ENCODE data around the gene MYO1B.

The MYO1B gene

DNA sequence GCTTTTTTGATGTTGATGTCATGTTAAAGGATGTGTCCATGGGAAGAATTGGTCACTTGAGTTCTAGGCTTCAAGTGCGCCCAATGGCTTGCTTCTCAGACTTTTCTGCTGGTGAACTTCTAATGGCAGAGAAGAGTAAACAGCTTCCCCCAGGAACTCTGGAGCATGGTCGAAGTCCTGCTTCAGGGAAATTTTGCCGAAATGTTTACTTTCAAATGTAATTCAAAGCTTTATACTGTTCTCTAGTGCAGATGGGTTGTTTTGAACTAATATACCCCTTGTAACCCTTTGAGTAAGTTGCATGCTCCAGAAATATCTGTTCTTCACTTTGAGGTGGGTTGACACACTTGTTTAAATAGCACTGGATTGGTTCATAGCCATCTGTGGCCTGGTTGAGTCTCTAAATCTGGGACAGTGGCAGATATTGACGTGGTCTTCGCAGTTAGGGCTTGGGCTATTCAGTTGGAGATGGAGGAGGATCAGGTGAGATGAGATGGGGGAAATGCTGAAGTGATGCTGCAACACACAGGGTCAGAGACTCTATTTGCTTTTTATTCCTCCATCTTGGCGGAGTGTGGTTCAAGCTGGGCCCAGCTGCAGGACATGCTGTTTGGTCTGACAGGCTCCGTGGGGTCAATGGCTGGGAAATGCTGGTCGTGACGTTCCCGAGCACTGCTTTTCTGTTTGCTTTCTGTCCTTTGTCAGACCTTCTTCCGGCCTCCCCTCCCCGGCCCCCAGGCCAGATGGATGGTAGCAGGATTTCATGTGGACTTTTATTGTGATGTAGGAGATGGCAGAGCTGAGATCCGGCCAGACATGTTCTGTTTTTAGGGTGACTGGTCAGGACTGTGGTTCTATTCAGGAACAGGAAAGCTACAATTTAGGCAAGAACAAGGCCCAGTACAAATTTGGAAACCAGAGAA lies 35.9 kb downstream of the MYO1B start:
- no peak for DNase-seq (ENCODE audit: extremely low read depth, low read depth)
- TF ChIP-seq, protein P1, sequence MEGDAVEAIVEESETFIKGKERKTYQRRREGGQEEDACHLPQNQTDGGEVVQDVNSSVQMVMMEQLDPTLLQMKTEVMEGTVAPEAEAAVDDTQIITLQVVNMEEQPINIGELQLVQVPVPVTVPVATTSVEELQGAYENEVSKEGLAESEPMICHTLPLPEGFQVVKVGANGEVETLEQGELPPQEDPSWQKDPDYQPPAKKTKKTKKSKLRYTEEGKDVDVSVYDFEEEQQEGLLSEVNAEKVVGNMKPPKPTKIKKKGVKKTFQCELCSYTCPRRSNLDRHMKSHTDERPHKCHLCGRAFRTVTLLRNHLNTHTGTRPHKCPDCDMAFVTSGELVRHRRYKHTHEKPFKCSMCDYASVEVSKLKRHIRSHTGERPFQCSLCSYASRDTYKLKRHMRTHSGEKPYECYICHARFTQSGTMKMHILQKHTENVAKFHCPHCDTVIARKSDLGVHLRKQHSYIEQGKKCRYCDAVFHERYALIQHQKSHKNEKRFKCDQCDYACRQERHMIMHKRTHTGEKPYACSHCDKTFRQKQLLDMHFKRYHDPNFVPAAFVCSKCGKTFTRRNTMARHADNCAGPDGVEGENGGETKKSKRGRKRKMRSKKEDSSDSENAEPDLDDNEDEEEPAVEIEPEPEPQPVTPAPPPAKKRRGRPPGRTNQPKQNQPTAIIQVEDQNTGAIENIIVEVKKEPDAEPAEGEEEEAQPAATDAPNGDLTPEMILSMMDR (IDR thresholded peaks at IDR 0.05; ENCODE audit: low read depth, low read length), result no peak

DNA sequence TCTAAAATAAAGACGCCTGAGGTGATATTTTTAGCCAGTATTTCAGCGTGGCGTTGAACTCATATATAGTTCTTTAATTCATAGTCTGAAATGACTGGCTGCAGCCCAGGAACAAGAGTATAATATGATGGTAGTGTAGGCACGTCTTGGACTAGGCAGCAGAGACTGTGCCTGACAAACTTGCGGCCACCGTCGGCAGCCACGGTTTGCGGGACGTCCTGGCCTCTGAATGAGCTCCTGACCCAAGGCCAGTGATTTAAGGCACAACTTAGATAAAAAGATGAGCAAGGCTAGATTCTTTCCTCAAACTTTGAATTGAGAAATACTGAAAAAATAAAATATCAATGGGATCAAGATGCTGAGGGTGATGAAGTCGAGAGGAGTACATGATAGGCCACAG lies 40.0 kb downstream of the MYO1B start:
- no peak for DNase-seq (ENCODE audit: extremely low read depth, low read depth)
- TF ChIP-seq, protein P1 (IDR thresholded peaks at IDR 0.05; ENCODE audit: low read depth, low read length), result no peak

DNA sequence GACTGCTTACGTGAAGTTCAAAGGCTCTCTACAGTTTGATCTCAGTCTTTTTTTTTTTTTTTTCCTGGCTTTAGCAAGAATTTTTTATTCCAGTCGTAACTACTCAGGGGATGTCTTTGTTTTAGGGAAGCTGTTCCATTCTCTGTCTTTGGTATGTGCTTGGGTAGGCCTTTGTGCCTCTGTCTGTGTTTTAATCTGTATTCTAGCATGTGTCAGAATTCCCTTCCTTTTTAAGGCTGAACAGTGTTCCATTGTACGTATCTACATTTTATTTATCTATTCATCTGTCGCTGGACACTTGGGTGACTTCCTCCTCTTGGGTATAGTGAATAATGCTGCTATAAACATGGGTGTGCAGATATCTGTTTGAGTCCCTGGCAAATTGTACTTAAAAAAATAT lies 42.6 kb downstream of the MYO1B start:
- TF ChIP-seq, protein P1 (IDR thresholded peaks at IDR 0.05; ENCODE audit: low read depth, low read length), result no peak
- no peak for DNase-seq (ENCODE audit: extremely low read depth, low read depth)

DNA sequence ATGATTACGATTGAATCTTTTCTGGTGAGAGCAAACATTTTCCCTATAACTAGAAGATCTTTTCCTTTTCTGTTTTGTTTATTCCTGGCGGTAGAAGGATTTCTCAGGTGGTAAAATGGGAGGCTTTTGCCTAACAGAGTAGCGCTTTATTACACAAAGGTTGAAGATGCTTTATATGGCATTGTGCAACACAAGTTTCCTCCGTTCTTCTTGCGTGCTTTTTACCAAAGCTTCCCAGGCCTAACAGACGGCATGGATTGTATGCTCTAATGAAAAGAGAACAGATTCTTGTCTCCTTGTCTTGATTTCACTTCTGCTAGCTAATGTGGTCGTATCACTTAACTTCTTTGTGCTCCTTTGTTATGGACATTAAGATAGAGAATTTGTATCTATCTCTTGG lies 43.8 kb downstream of the MYO1B start:
- TF ChIP-seq, protein P1 (IDR thresholded peaks at IDR 0.05; ENCODE audit: low read depth, low read length), result no peak
- DNase-seq (ENCODE audit: extremely low read depth, low read depth), result no peak

DNA sequence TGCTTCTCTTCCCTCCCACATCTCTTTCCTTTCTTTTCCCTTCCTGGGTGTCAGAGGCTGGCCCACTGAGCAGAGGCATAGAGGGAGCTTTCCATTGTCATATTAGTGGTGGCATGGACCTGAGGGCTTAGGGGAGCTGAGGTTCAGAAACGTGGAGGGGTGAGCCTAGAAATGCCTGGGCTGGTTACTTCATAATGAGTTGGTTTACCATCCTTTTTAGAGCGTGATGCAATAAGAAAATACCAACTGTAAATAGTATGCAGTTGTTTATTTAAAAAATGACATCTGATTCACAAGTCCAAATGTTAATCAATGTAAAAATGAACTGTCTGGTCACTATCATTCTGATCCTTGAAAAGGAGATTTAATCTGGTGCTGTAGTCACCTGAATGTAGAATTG lies 46.3 kb downstream of the MYO1B start:
- TF ChIP-seq, protein P1 (IDR thresholded peaks at IDR 0.05; ENCODE audit: low read depth, low read length), result no peak

DNA sequence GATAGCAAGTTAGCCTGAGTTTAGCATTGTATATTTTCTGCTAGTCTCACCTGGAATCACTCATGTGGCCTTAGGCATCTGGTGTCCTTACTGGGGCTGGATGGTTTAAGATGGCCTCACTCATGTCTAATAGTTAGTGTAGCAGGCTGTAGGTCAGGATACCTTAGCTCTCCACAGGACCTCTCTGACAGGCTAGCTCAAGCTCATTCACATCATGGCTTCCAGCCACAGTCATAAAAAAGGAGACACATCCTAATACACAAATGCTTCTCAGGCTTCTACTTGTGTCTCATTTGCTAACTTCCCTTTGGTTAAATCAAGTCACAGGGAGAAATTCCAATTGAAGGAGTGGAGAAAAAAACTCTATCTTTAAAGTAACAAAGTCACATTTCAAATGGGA lies 47.7 kb downstream of the MYO1B start:
- TF ChIP-seq, protein P1 (IDR thresholded peaks at IDR 0.05; ENCODE audit: low read depth, low read length), result no peak
- no peak for DNase-seq (ENCODE audit: extremely low read depth, low read depth)

More for the DNA sequence above, 46.3 kb downstream of the MYO1B start:
- DNase-seq (ENCODE audit: extremely low read depth, low read depth), result no peak

DNA sequence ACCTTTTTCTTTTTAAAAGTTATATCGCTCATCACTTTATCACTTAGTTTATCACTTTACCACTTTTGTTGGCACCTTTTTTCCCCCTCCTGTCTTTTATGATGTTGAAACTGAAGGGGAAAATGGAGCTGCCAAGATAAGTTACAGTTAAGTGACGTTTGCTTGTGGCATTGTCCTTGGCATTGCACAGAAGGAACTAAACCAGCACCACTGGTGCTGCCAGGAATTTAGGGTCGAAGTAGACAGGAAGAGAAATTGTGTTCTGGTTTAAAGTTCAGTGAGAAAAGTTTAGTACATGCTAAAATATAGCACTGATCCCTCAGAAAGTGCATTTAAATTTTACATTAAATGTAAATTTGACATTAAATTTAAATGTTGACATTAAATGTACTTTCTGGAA lies 49.9 kb downstream of the MYO1B start:
- TF ChIP-seq, protein P1 (IDR thresholded peaks at IDR 0.05; ENCODE audit: low read depth, low read length), result no peak
- no peak for DNase-seq (ENCODE audit: extremely low read depth, low read depth)
